PFSK-1 (cell line): ENCODE data around the gene CABYR.

ENCODE experiments used
- FOXP2 ChIP-seq: optimal IDR thresholded peaks from 2 replicates; pipeline ENCODE3; 2011; ENCODE audit warnings: borderline replicate concordance, control low read depth, inconsistent platforms; ENCODE audit not compliant: insufficient read depth; ENCODE audit errors: extremely low read length, extremely low read depth
- POLR2AphosphoS5 ChIP-seq: IDR thresholded peaks from 2 replicates; pipeline ENCODE4 v1.6.1; 2012; ENCODE audit warnings: low read depth, mild to moderate bottlenecking, control low read depth, low read length, moderate library complexity
- REST ChIP-seq, 2 experiments: IDR thresholded peaks; 2 replicates each; pipeline versions ENCODE4 v1.6.1 to v1.8.0; 2011 to 2012; ENCODE audit warnings: low read depth in 2 of 2, low read length in 2 of 2, control low read depth in 1 of 2, inconsistent platforms in 1 of 2, mild to moderate bottlenecking in 1 of 2, moderate library complexity in 1 of 2; ENCODE audit not compliant: insufficient read depth in 1 of 2
- SIN3A ChIP-seq: IDR thresholded peaks from 2 replicates; pipeline ENCODE4 v1.6.1; 2012; ENCODE audit warnings: mild to moderate bottlenecking, low read length, moderate library complexity, borderline replicate concordance; ENCODE audit not compliant: insufficient read depth
- TAF1 ChIP-seq: IDR thresholded peaks from 2 replicates; pipeline ENCODE4 v1.6.1; 2012; ENCODE audit warnings: low read length, control low read depth, borderline replicate concordance; ENCODE audit not compliant: insufficient read depth

CABYR gene

DNA sequence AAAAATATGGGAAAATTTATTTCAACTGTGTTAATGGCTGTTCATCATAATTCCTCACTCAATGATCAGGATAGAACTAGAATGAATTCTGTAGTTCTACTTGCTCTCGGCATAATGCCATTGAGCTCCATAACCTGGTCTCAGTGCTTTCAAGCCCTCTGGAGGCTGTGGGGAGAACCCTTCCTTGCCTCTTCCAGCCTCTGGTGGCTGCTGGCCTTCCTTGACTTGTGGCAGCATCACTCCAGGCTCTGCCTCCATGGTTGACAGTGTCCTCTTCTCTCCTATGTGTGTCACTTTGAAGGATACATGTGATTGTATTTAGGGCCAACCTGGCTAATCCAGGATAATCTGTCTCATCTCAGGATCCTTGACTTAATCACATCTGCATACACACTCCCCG lies 26.9 kb upstream of the CABYR start:
- TF ChIP-seq REST (IDR thresholded peaks at IDR 0.05; ENCODE audit: insufficient read depth in 1 of 2, low read depth in 2 of 2, low read length in 2 of 2) (no peak), POLR2AphosphoS5 (no peak), SIN3A (no peak), TAF1 (no peak), FOXP2 (no peak)

- TF ChIP-seq FOXP2 (no peak), SIN3A (no peak), REST (IDR thresholded peaks at IDR 0.05; ENCODE audit: insufficient read depth in 1 of 2, low read depth in 2 of 2, low read length in 2 of 2) (no peak), TAF1 (no peak), POLR2AphosphoS5 (no peak)
These were observed 26.4 kb upstream of the CABYR start for GRCh38 chr18:24112464-24112863.

- TF ChIP-seq FOXP2 (no peak), SIN3A (no peak), REST (IDR thresholded peaks at IDR 0.05; ENCODE audit: insufficient read depth in 1 of 2, low read depth in 2 of 2, low read length in 2 of 2) (no peak), POLR2AphosphoS5 (no peak), TAF1 (no peak)
These were observed 25.8 kb upstream of the CABYR start for GRCh38 chr18:24112874-24113615.

GRCh38 chr18:24114924-24115549 lies 23.8 kb upstream of the CABYR start:
- no peak for TF ChIP-seq REST (IDR thresholded peaks at IDR 0.05; ENCODE audit: insufficient read depth in 1 of 2, low read depth in 2 of 2, low read length in 2 of 2)
- TF ChIP-seq FOXP2, result no peak
- no peak for TF ChIP-seq TAF1
- no peak for TF ChIP-seq POLR2AphosphoS5
- no peak for TF ChIP-seq SIN3A
